OCI-LY1 (cell line): ENCODE data around the gene AGAP1.

ENCODE experiments used
- H2AFZ ChIP-seq: fragments of 200-600 bp; sonication (generic), shearing (Covaris generic); 2 replicates; pipeline ENCODE4 v1.6.0; 2014; ENCODE audit warnings: antibody characterized with exemption, mild to moderate bottlenecking, low read length
- H3F3A ChIP-seq: fragments of 200-600 bp; sonication (generic), shearing (Covaris generic); 2 replicates; pipeline ENCODE4 v1.6.0; 2014; ENCODE audit warnings: mild to moderate bottlenecking, antibody characterized with exemption, low read length, moderate library complexity; ENCODE audit not compliant: insufficient read depth
- H3K27ac ChIP-seq: fragments of 200-600 bp; sonication (generic); 2 replicates; pipeline ENCODE4 v1.5.1; 2014; ENCODE audit warnings: low read length, mixed run types, mild to moderate bottlenecking, low read depth; ENCODE audit not compliant: poor library complexity, severe bottlenecking
- H3K27me3 ChIP-seq: fragments of 200-600 bp; sonication (generic); 2 replicates; pipeline ENCODE4 v1.6.0; 2014; ENCODE audit warnings: antibody characterized with exemption, mild to moderate bottlenecking, low read length, moderate library complexity; ENCODE audit not compliant: insufficient read depth
- H3K36me3 ChIP-seq: fragments of 200-600 bp; sonication (generic); 2 replicates; pipeline ENCODE4 v1.6.1; 2014; ENCODE audit warnings: mild to moderate bottlenecking, antibody characterized with exemption, low read length, moderate library complexity, mixed read lengths; ENCODE audit not compliant: insufficient read depth
- H3K4me1 ChIP-seq: fragments of 200-600 bp; sonication (generic); 2 replicates; pipeline ENCODE4 v1.5.1; 2014; ENCODE audit warnings: mild to moderate bottlenecking, low read length, moderate library complexity; ENCODE audit not compliant: insufficient read depth, severe bottlenecking
- H3K4me2 ChIP-seq: fragments of 200-600 bp; sonication (generic), shearing (Covaris generic); 2 replicates; pipeline ENCODE4 v1.6.1; 2014; ENCODE audit warnings: low read length
- H3K4me3 ChIP-seq: fragments of 200-600 bp; sonication (generic); 2 replicates; pipeline ENCODE4 v1.5.1; 2014; ENCODE audit warnings: low read length, low read depth, mild to moderate bottlenecking, mixed read lengths; ENCODE audit not compliant: poor library complexity, severe bottlenecking
- H3K79me2 ChIP-seq: fragments of 200-600 bp; shearing (Covaris generic); 2 replicates; pipeline ENCODE4 v1.6.1; 2016; ENCODE audit warnings: mixed run types, low read length, mixed read lengths; ENCODE audit not compliant: insufficient read depth
- H3K9ac ChIP-seq: fragments of 200-600 bp; sonication (generic), shearing (Covaris generic); 2 replicates; pipeline ENCODE4 v1.6.1; 2014; ENCODE audit warnings: mild to moderate bottlenecking, low read length, mixed read lengths
- H3K9me2 ChIP-seq: fragments of 200-600 bp; sonication (generic), shearing (Covaris generic); 2 replicates; pipeline ENCODE4 v1.6.1; 2014; ENCODE audit warnings: low read depth, mild to moderate bottlenecking, low read length, mixed read lengths
- H3K9me3 ChIP-seq: fragments of 200-600 bp; shearing (Covaris generic); 2 replicates; pipeline ENCODE4 v1.6.1; 2014; ENCODE audit warnings: low read length, mixed read lengths
- H4K20me1 ChIP-seq: fragments of 200-600 bp; sonication (generic), shearing (Covaris generic); 2 replicates; pipeline ENCODE4 v1.6.0; 2016; ENCODE audit warnings: mild to moderate bottlenecking, low read length; ENCODE audit not compliant: insufficient read depth
- EZH2 ChIP-seq: fragments of 200-600 bp; sonication (generic), shearing (Covaris generic); IDR thresholded peaks from 2 replicates; pipeline ENCODE4 v1.8.0; 2017; ENCODE audit warnings: borderline replicate concordance, mixed run types, mild to moderate bottlenecking, antibody characterized with exemption, low read length, moderate library complexity, mixed read lengths
- TF ChIP-seq, protein P1 (sequence below): fragments of 200-600 bp; sonication (generic), shearing (Covaris generic); IDR thresholded peaks from 2 replicates; pipeline ENCODE4 v1.5.1; 2017; ENCODE audit warnings: mild to moderate bottlenecking, antibody characterized with exemption, low read length, moderate library complexity, mixed read lengths

The AGAP1 gene

DNA sequence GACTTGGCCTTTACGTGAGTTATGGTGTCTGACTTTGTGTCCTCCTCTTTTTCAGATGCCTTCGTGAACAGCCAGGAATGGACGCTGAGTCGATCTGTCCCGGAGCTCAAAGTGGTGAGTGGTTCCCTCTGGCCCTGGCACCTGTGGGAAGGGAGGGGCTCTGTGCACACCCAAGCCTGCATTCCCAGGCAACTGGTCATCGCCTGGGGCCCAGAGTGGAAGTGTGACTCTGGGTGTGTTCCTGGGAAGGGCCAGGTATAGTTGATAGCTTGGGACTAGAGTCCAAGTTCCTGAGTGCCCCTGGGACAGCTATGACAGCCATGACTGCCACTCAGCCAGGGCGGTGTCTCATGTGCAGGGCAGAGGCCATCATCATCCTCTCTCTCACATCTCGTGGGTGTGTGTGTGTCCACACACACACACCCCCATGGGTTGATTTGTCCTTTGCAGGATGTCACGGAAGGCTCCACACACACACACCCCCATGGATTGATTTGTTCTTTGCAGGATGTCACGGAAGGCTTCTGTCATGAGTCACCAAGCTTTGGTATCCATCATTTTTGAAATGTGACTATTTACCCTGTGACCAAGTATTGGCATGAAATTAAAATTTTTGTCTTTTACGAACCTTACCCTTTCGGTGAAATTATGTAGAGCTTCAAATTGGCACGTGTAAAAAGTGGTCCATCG is 215.4 kb downstream of the AGAP1 start:
- Histone ChIP-seq H3K27me3 (no peaks in the 10 kb centered on the region), H3K9me3 (no peaks in the 10 kb centered on the region), H3K36me3 (no peaks in the 10 kb centered on the region), H3K4me3 (no peak overlapping the region), H3K4me1 (no peaks in the 10 kb centered on the region), H3K4me2 (no peak overlapping the region), H3F3A (no peaks in the 10 kb centered on the region), H3K27ac (no peak overlapping the region), H3K79me2 (no peaks in the 10 kb centered on the region), H3K9ac (no peak overlapping the region), H4K20me1 (no peaks in the 10 kb centered on the region), H3K9me2 (no peaks in the 10 kb centered on the region), H2AFZ (no peak overlapping the region)
- TF ChIP-seq, protein P1, sequence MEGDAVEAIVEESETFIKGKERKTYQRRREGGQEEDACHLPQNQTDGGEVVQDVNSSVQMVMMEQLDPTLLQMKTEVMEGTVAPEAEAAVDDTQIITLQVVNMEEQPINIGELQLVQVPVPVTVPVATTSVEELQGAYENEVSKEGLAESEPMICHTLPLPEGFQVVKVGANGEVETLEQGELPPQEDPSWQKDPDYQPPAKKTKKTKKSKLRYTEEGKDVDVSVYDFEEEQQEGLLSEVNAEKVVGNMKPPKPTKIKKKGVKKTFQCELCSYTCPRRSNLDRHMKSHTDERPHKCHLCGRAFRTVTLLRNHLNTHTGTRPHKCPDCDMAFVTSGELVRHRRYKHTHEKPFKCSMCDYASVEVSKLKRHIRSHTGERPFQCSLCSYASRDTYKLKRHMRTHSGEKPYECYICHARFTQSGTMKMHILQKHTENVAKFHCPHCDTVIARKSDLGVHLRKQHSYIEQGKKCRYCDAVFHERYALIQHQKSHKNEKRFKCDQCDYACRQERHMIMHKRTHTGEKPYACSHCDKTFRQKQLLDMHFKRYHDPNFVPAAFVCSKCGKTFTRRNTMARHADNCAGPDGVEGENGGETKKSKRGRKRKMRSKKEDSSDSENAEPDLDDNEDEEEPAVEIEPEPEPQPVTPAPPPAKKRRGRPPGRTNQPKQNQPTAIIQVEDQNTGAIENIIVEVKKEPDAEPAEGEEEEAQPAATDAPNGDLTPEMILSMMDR: no peak
- no peak for TF ChIP-seq EZH2

DNA sequence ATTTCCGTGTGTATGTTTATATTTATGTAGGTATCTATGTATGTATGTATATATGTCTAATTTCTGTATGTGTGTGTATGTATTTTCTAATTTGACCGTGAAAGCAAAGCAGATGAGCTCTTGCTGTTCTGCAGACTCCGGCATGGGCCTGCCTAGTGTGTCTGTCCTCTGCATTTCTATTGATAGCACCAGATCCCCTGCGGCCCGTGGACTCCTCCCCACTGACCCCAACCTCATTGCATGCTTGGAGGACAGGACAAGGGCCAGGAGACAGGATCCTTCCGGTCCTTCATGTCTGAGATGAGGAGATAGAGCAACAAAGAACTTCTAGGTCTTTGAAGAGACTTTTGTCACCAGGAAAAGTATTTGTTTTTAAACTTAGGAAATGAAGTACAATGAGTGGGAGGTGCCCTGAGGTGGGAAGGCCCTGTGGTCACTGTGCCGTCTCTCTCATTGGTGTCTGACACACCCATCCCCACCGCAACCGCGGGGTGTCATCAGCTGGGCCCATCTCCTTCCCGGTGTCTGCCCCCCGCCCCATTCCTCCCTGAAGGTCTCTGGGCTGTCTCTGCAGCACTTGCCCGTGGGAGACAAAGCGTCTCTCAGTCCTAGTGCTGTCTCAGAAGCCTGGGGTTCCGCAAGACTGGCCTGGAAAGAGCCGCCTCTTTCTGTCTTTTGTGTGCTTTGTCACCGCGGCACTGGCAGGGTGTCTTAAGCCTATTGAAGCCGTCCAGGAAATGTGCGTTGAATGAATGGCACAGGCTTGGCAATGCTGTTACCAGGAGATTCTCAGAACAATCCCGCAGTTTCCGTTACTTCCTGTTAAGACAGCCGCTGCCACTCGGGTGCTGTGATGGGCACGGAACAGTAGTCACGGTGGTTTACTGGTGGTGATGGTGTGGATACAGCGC is 216.4 kb downstream of the AGAP1 start:
- Histone ChIP-seq H3K4me1 (no peaks in the 10 kb centered on the region), H3K27ac (no peak overlapping the region), H4K20me1 (no peaks in the 10 kb centered on the region), H3K27me3 (no peaks in the 10 kb centered on the region), H3K4me3 (no peak overlapping the region), H3K9ac (no peak overlapping the region), H3K36me3 (no peaks in the 10 kb centered on the region), H3K9me2 (no peaks in the 10 kb centered on the region), H3F3A (no peaks in the 10 kb centered on the region), H2AFZ (no peak overlapping the region), H3K79me2 (no peaks in the 10 kb centered on the region), H3K4me2 (no peak overlapping the region), H3K9me3 (no peaks in the 10 kb centered on the region)
- TF ChIP-seq EZH2: no peak
- TF ChIP-seq, protein P1: no peak

DNA sequence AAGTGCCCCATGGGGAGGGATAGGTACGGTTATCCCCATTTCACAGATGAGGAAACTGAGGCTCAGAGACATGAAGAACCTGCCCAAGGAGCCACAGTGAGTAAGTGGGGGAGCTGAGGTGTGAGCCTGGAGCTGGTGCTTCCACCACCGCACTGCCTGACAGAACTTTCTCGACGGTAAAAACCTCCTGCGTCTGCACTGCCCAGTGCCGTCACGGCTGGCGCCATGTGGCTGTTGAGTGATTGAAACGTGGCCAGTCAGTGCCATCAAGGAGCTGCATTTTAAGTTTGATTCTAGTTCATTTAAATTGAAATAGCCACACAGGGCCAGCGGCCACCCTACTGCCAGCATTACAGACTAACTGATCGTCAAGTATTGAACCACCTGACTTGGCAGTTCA is 217.1 kb downstream of the AGAP1 start:
- no peaks in the 10 kb centered on the region for H3K9me3 ChIP-seq
- H3K9ac ChIP-seq: no peak overlapping the region
- H3K4me1 ChIP-seq: no peaks in the 10 kb centered on the region
- H3K36me3 ChIP-seq: no peaks in the 10 kb centered on the region
- no peaks in the 10 kb centered on the region for H4K20me1 ChIP-seq
- no peaks in the 10 kb centered on the region for H3K27me3 ChIP-seq
- no peaks in the 10 kb centered on the region for H3K9me2 ChIP-seq
- no peaks in the 10 kb centered on the region for H3F3A ChIP-seq
- no peak overlapping the region for H3K27ac ChIP-seq
- no peak for TF ChIP-seq EZH2
- TF ChIP-seq, protein P1: no peak
- H3K79me2 ChIP-seq: no peaks in the 10 kb centered on the region
- H3K4me2 ChIP-seq: no peak overlapping the region
- no peak overlapping the region for H2AFZ ChIP-seq
- no peak overlapping the region for H3K4me3 ChIP-seq
